Kidney epithelial cell (primary cell): ENCODE results near the gene TRAPPC11. TPM values are rescaled to one million over a fixed set of nuclear protein-coding genes. Genes with fewer than 3 reads are reported as not detected.
A peak's percentile ranks its signal among the peaks of the same experiment; 100 is the strongest.
"Not testable (repeated sequence)": the region's sequence is repeated elsewhere in the genome, so short reads cannot be mapped to it uniquely, and the experiment has no call there.

ENCODE experiments used
- DNase-seq: peaks from one replicate; pipeline ENCODE4 v3.0.0-alpha.2; 2010; ENCODE audit warnings: low read depth
- H3K27me3 ChIP-seq: 2 replicates; pipeline ENCODE4 v1.6.0; 2011; ENCODE audit warnings: low read length; ENCODE audit not compliant: control insufficient read depth, insufficient read depth
- H3K36me3 ChIP-seq: 2 replicates; pipeline ENCODE4 v1.5.1; 2011; ENCODE audit warnings: low read length; ENCODE audit not compliant: control insufficient read depth, insufficient read depth
- H3K4me3 ChIP-seq: 2 replicates; pipeline ENCODE4 v1.5.1; 2011; ENCODE audit warnings: low read depth, mild to moderate bottlenecking, control low read depth, low read length
- CTCF ChIP-seq: IDR thresholded peaks from 2 replicates; pipeline ENCODE4 v1.5.1; 2011; ENCODE audit warnings: mild to moderate bottlenecking, moderate library complexity, low read length, control low read depth, inconsistent platforms; ENCODE audit not compliant: insufficient read depth, poor library complexity, severe bottlenecking
- total RNA-seq: library from RNA; depleted of rRNA; stranded (reverse); fragments of >200 nt; gene quantifications from 2 replicates; pipeline ENCODE4 v1.2.3, GENCODE V29; 2015

TRAPPC11 gene
- total RNA-seq, 1 donor from 2014 or later, result 30.3 TPM

GRCh38 chr4:183716302-183716701 lies 57.2 kb downstream of the TRAPPC11 start:
- no peaks in the 10 kb centered on the region for H3K27me3 ChIP-seq
- TF ChIP-seq CTCF, result no peak
- no peak overlapping the region for H3K4me3 ChIP-seq
- H3K36me3 ChIP-seq, result no peaks in the 10 kb centered on the region
- no peak for DNase-seq

GRCh38 chr4:183718876-183719275 lies 59.8 kb downstream of the TRAPPC11 start:
- no peak for TF ChIP-seq CTCF
- no peak overlapping the region for H3K4me3 ChIP-seq
- peaks cover 4% of the 10 kb centered on the region for H3K27me3 ChIP-seq
- H3K36me3 ChIP-seq, result no peaks in the 10 kb centered on the region
- no peak for DNase-seq

- DNase-seq, result no peak
- no peak overlapping the region for H3K4me3 ChIP-seq
Observed at GRCh38 chr4:183721207-183722081, 62.4 kb downstream of the TRAPPC11 start.

GRCh38 chr4:183722731-183723560 lies 63.9 kb downstream of the TRAPPC11 start:
- no peak for DNase-seq
- H3K27me3 ChIP-seq, result peaks cover 4% of the 10 kb centered on the region
- peak overlapping the region; percentile 40 for H3K4me3 ChIP-seq
- TF ChIP-seq CTCF, result no peak
- no peaks in the 10 kb centered on the region for H3K36me3 ChIP-seq

More at GRCh38 chr4:183721207-183722081, 62.4 kb downstream of the TRAPPC11 start:
- peak; percentile 75 for TF ChIP-seq CTCF
- Histone ChIP-seq H3K27me3 (peaks cover 4% of the 10 kb centered on the region), H3K36me3 (no peaks in the 10 kb centered on the region)

- Histone ChIP-seq H3K4me3 (no peak overlapping the region), H3K27me3 (peaks cover 4% of the 10 kb centered on the region), H3K36me3 (no peaks in the 10 kb centered on the region)
- no peak for TF ChIP-seq CTCF
- no peak for DNase-seq
Observed at GRCh38 chr4:183723561-183724228, 64.6 kb downstream of the TRAPPC11 start.

GRCh38 chr4:183725585-183725984 lies 66.5 kb downstream of the TRAPPC11 start:
- not testable (repeated sequence) for H3K27me3 ChIP-seq, H3K4me3 ChIP-seq, DNase-seq, H3K36me3 ChIP-seq
